Measurements from ENCODE around the gene TSPAN15. TPM values are rescaled to one million over a fixed set of nuclear protein-coding genes. Genes with fewer than 3 reads are reported as not detected.

TSPAN15 gene
- total and polyA plus RNA-seq, 12 donors = 5.0 to 18.2 (median 10.6) TPM

DNA sequence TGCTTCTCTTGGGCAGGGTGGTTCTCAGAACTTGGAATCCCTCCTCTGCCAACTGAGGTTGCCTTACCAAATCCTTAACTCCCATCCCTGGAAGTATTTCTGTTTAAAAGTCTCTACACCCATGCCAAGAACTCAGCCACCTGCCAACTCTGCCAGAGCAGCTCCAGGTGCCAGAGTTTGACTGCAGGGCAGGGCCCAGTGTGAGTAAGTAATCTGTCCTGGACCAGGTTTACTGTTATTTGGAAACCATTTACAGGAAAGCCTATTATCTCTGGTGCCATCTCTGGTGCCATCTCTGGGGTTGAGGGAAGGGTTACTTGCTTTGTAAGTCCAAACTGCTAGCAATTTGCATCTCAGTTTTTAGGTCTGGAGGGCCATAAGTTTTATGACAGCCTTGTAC, 2.5 kb downstream of the TSPAN15 start:
- ATAC-seq (no peak), DNase-seq (no peak)
- intact Hi-C loops (cut with DNase I) = loop anchor here in 1 of 10 donors (10.0 kb wide), 1 partner anchor 51 kb away; no protein-coding TSS in a partner anchor
- Histone ChIP-seq H3K9me3 (no peaks in the 10 kb centered on the region), H3K4me1 (peaks cover 0 to 82% (median 51%) of the 10 kb centered on the region in 9 donors), H3K27me3 (peaks cover 0 to 14% (median 0%) of the 10 kb centered on the region in 7 donors), H3K27ac (peak overlapping the region in 2 of 10 donors; percentile 34 to 80), H3K4me3 (no peak overlapping the region), H3K36me3 (peaks cover 0 to 15% (median 0%) of the 10 kb centered on the region in 9 donors)
- TF ChIP-seq, protein P1, sequence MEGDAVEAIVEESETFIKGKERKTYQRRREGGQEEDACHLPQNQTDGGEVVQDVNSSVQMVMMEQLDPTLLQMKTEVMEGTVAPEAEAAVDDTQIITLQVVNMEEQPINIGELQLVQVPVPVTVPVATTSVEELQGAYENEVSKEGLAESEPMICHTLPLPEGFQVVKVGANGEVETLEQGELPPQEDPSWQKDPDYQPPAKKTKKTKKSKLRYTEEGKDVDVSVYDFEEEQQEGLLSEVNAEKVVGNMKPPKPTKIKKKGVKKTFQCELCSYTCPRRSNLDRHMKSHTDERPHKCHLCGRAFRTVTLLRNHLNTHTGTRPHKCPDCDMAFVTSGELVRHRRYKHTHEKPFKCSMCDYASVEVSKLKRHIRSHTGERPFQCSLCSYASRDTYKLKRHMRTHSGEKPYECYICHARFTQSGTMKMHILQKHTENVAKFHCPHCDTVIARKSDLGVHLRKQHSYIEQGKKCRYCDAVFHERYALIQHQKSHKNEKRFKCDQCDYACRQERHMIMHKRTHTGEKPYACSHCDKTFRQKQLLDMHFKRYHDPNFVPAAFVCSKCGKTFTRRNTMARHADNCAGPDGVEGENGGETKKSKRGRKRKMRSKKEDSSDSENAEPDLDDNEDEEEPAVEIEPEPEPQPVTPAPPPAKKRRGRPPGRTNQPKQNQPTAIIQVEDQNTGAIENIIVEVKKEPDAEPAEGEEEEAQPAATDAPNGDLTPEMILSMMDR (IDR thresholded peaks at IDR 0.05) = no peak

DNA sequence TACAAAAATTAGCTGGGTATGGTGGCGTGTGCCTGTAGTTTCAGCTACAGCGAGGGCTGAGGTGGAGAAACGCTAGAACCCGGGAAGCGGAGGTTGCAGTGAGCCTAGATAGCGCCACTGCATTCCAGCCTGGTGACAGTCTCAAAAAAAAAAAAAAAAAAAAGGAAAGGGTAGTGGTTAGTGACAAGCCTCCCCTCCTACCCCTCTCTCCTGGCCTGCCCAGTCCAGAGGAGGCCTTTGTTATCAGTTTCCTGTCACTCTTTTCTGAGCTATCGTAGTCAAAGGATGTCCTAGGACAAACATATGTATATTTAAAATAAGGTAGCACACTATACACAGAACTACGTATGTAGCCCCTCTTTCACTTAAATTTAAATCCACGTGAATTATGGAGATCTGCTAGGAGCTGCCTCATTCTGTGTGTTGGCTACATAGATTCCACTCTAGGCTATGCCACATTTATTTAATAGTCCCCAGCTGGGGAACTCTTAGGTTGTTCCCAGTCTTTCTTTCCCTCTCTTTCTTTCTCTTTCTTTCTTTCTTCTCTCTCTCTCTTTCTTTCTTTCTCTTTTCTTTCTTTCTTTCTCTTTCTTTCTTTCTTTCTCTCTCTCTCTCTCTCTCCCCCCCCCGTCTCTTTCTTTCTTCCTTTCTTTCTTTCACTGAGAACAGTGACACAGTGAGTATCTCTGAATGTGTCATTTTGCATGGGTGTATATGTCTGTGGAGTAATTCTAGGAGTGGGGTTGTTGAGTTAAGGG, 3.9 kb downstream of the TSPAN15 start:
- TF ChIP-seq, protein P1 (IDR thresholded peaks at IDR 0.05) = no peak
- intact Hi-C loops (cut with DNase I) = loop anchor here in 1 of 10 donors (10.0 kb wide), 1 partner anchor 50 kb away; no protein-coding TSS in a partner anchor
- H3K27ac ChIP-seq = peak overlapping the region in 6 of 10 donors; percentile 17 to 52 (median 45)

DNA sequence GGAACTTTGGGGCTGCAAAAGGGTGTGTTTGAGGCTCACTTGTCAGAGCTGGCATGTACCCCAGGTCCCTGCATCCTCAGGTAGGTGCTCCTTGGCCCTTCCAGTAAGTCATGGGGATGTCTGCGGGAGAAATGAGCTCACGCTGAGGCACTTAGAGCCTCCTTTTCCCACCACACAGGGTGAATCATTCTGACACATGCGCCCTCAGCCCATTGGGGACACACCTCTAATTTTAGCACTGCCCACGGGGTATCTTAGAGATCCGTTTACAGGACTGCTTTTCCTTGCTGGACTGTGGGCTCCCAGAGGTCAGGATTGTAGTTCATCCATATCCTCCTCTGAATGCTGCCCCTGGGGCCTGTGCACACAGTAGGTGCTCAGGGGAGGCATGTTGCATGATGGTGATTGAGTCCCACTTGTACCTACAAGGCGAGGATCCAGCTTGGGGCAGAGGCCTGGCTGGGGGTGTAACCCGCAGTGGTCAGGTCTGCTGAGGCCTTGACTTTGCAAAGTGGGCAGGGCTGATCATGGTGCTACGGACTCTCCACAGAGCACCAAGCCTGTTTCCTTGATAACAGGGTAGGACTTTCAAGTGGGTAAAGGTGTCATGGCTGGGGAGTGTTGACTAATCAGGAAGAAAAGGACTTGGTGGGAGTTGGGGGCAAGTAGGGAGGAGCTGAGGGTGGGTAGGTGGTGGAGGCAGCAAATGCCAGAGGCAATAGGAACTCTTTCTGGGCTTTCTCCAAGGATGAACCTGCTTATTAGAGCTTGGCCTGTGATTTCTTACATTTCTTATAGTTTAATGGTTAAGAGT, 5.8 kb downstream of the TSPAN15 start:
- TF ChIP-seq, protein P1 (IDR thresholded peaks at IDR 0.05) = no peak
- 68 to 85% methylated on average over 8 of the region's 8 CpGs for WGBS, 2 donors
- DNase-seq = no peak
- peaks cover 0 to 15% (median 0%) of the 10 kb centered on the region in 9 donors for H3K36me3 ChIP-seq
- H3K4me3 ChIP-seq = no peak overlapping the region
- peak overlapping the region in 6 of 10 donors; percentile 41 to 93 (median 70) for H3K27ac ChIP-seq
- H3K4me1 ChIP-seq = peaks cover 4 to 89% (median 52%) of the 10 kb centered on the region in 9 donors
- ATAC-seq = no peak
- intact Hi-C loops (cut with DNase I) = loop anchor here in 1 of 10 donors (10.0 kb wide), 1 partner anchor 48 kb away; no protein-coding TSS in a partner anchor
- no peaks in the 10 kb centered on the region for H3K9me3 ChIP-seq
- peaks cover 0 to 3% (median 0%) of the 10 kb centered on the region in 7 donors for H3K27me3 ChIP-seq

More for the DNA sequence above, 3.9 kb downstream of the TSPAN15 start:
- H3K27me3 ChIP-seq = peaks cover 0 to 14% (median 0%) of the 10 kb centered on the region in 7 donors
- WGBS, 2 donors = 62 to 72% methylated on average over 9 to 10 of the region's 10 CpGs
- H3K9me3 ChIP-seq = no peaks in the 10 kb centered on the region
- peaks cover 1 to 88% (median 53%) of the 10 kb centered on the region in 9 donors for H3K4me1 ChIP-seq
- DNase-seq (no peak), ATAC-seq (no peak)
- H3K4me3 ChIP-seq = no peak overlapping the region
- H3K36me3 ChIP-seq = peaks cover 0 to 15% (median 0%) of the 10 kb centered on the region in 9 donors

DNA sequence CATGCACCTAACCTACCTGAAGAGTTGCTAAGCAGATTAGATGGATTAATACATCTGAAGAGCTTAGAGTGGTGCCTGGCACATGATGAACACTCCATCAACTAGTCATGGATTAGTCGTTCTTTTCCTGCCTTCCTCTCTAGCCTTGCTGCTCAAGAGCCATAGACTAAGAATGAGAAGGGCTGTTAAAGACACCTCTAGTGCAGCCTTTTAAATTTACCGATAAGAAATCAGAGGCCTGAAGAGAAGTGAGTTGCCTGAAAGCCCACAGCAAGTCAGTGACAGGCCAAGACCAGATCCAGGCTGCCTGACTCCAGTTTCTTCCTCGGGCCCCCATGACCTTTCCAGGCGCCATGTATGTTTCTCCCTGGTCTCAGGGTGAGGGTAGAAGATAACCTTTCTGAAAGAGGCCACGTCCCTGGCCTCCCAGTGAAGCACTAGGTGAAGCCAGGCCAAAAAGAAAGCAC, 6.5 kb downstream of the TSPAN15 start:
- ATAC-seq (no peak), DNase-seq (no peak)
- WGBS, 2 donors = 64 to 68% methylated on average over 5 of the region's 5 CpGs
- peak overlapping the region in 9 of 10 donors; percentile 7 to 93 (median 46) for H3K27ac ChIP-seq
- peaks cover 0 to 15% (median 0%) of the 10 kb centered on the region in 9 donors for H3K36me3 ChIP-seq
- no peaks in the 10 kb centered on the region for H3K9me3 ChIP-seq
- TF ChIP-seq, protein P1 (IDR thresholded peaks at IDR 0.05) = no peak
- no peak overlapping the region for H3K4me3 ChIP-seq
- peaks cover 0 to under 1% (median 0%) of the 10 kb centered on the region in 7 donors for H3K27me3 ChIP-seq
- H3K4me1 ChIP-seq = peaks cover 4 to 89% (median 51%) of the 10 kb centered on the region in 9 donors
- intact Hi-C loops (cut with DNase I) = loop anchor here in 1 of 10 donors (10.0 kb wide), 1 partner anchor 47 kb away; no protein-coding TSS in a partner anchor

All from heart right ventricle (tissue), 16 donors.